Glomerular visceral epithelial cell (primary cell): Measurements from ENCODE around the gene PKP1.

Experiments used
- DNase-seq: peaks from one replicate; pipeline ENCODE4 v3.0.0-alpha.2; 2016; ENCODE audit errors: extremely low spot score

Gene PKP1

DNA sequence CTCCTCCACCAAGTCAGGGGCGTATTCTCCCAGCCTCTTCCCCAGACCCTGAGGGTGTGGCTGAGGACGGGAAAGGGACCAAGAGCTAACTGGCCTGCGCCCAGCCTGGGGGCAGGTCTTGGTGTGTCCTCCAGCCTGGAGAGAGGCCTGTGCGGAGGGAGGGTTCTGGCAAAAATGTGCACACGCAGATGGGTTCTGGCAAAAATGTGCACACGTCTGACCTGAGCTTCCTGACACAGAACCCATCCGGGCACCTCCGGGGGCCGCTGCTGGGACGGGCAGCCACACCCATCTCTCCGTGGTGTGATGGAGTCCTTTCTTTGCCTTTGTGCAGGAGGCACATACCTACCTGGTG, 23.1 kb upstream of the PKP1 start:
- no peak for DNase-seq

DNA sequence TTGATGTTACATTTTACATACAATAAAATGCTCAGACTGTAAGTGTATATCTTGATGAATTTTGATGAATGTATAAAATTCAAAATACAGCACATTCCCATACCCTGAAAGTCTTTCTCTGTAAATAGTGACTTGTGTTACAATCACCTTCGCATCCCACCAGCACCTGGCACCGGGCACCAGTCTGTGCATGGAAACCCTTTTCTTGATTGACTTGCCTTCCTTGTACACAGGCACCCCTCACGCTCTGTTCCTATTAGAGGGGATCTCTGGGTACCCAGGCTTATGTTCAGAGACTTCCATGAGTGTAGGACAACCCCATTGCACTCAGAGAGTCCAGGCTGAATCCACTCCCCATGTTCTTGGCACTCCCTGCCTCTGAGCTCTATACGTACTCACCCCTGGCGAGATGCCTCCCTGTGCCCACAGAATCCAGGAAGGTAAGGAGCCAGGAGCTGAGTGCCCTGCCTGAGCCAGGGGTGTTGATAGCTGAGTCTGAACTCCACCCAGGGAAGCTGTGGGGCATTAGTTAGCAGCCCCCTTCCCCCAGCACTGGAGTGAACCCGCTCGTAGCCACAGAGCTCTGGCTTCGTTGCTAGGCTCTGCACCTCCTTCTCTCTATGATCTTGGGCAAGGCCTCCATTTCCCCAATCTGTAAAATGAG, 22.5 kb upstream of the PKP1 start:
- DNase-seq = no peak

DNA sequence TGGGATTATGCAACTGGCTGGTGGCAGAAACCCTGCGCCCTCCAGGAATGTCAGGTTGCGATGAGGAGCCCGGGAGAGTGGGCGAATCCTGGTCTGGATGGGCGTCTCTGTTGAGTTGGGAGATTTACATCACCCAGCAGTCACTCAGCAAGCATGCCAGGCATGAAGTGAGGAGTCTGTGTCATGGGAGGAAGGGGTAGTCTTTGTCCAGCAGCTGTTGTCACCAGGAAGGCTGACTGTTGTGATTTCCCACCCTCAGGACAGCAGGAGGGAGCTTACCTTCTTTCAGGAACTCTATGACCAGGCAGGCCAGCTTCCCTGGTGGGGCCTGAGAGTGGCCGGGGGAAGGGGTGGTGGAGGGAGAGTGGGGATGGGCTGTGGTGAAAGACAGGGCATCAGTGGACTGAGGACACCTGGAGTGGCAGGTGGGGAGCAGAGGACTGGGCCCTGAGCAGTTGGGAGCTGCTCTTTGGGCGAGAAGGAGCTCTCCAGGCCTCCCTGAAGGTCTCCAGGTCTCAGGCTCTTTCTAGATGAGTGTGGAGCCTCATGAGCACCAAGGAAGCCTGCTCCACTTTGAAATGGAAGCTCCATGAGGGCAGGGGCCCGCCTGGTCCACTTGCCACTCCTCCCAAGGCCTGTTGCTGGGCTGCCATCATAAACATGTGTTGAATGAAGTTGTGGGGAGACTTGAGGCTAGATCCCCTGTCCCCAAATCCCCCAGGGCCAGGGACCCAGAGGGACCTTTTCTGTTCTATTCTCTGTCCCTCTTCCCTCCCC, 21.3 kb upstream of the PKP1 start:
- DNase-seq = no peak

DNA sequence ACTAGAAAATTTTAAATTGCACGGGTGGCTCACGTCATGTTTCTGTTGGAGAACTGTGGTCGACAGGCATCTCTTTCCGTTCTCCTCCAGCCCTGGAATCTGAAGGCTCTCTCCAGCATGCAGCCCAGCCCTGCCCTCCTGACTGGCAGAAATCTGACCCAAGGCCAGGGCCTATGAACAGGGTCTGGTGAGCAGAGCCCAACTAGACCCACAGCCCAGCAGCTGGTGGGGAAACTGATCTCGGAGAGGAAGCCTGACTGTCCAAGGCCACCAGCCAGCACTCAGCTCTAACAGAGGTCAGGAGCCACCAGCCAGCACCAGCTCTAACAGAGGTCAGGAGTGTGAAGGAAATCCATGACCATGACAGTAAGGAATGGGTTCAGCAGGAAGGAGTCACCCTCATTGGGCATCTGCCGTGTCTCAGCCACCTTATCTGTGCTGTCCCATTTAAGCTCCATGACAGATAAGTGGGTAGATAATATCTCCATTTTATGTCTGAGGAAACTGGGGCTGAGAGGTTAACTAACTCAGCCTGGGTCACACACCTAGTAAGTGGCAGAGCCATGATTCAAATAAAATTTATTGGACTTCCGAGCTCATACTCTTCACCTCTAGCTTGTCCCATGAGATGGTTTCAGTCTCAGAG, 20.2 kb upstream of the PKP1 start:
- DNase-seq = no peak

DNA sequence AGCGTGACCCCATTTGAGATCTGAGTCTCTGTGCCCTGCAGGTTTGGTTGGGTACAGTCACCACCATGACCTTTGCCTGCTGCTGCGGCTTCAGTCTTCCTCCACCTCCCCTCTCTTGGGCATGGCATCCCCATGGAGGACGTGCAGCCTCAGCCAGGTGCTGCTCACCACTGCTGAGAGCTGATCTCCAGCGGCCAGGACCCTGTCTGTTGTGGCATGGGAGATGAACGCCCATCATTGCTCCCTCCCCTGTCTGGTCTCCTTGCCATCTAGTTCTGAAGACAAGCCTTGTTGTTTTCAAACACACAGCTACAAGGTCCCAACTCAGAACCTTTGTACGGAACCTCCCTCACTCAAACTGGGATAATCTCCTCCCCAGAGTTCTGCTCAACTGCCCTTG, 19.2 kb upstream of the PKP1 start:
- no peak for DNase-seq

DNA sequence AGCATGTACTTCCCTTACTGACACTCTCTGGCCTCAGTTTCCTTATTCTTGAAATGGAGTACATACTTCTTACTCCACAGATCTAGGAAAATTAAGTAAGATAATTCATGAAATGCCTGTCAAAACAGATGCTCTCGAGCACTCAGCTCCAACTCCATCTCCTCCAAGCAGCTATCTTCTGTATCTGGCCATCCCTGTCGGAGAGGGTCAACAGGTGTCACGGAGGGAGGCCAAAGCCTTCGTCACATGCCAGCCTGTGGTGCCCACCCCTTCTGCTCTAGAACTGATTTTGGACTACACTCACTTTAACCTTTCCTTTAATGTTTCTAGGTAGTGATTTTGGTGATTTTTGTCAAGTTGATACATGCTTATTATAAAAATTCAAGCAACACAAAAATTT, 18.8 kb upstream of the PKP1 start:
- DNase-seq = no peak

DNA sequence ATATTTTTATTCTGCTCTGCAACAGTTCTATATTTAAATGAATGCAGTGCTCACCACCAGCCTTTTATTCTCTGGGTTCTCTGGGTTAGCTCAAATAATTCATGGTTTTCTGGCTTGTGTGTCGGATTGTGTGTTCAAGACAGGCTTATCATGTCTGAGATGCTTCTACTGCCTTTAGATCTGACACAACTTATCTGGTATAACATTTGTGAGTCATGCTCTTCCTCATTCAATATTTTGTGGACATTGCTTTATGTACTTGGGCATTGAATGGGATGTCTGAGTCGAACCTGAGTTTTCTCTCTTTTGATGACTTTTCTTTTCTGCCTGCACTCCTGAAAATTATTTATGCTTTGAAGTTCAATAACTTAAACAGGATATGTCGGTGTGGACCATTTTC, 17.6 kb upstream of the PKP1 start:
- no peak for DNase-seq

DNA sequence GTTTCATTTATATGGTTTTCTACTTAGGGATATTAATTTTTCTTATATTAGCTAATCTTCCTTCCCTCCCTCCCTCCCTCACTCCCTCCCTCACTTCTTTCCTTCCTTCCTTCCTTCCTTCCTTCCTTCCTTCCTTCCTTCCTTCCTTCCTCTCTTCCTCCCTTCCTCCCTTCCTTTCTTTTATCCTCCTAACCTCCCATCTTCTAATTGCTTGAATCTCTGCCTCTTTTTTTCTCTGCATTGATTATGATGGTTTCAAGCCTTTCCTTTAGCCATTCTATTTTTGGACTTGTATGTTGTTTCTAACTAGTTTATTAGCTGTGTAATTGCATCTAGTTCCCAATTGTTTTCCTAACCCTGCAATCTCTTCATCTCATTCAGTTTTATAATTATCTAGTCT, 17.0 kb upstream of the PKP1 start:
- no peak for DNase-seq

DNA sequence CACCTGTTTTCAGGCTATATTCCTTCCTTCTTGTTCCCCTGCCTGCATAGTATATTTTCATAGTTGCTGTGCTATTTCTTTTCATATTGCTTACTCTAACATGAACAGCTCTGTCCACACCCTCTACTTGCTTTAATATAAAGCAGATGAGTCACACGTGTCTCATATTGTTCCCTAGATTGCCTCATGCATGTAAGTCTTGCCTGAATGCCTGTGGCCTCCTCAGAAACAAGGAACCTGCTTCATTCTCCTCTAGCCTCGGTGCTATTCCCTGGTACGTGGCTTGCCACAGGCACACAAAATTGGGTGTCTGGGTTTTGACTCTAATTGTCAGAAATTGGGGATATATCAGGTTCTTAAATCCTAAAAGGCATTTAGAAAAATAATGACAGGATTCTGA, 16.5 kb upstream of the PKP1 start:
- peak; percentile 81 for DNase-seq

DNA sequence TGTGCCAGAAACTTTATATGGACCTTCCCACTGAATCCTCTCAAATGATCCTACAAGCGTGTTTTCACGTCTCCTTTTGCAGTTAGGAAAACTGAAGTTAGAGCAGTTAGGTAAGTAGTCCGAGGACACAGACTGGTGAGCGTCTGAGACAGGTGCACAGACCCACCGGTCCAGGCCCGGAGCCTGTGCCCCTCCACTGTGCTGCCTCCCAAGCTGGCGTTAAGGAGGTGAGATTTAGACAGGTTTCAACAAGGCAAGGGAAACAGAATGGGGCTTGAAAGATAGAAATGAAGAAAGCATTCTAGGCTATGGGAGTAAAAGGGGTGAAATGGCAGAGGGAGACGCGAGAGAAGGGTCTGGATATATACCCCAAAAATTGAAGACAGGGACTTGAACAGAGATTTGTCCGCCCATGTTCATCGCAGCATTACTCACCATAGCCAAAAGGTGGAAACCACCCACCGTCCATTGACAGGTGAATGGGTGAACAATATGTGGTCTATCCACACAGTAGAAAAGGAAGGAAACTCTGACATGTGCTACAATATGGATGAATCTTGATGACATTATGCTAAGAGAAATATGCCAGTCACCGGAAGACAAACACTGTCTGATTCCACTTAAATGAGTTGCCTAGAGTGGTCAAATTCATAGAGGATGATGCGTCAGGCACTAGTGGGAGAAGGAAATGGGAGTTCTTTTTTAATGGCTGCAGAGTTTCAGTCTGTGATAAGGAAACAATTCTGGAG, 15.7 kb upstream of the PKP1 start:
- DNase-seq = peak; percentile 65

DNA sequence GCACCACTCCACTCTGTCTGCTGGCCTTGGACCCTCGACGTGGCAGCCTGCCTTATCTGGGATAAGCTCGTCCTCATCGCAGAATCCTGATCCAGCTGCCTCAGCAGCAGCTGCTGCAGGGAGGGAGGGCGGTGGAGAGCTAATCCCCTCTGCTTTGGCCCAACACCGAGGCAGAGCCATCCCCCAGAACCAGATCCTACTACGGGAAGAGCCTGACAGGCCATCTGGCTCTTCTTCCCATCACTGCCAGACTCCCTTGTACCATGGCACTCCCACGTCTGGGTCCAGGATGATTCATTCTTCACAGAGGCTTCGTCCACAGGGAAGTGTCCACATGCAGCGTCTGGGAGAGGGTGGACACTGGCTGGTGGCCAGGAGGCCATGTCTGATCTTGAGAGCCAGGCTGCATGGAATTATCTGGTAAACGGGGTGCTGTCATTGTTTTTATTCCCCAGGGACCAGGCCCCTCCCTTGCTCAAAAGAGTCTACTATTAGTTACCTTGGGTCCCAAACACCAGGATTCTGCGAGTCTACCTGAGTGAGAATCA, 14.6 kb upstream of the PKP1 start:
- peak; percentile 80 for DNase-seq

DNA sequence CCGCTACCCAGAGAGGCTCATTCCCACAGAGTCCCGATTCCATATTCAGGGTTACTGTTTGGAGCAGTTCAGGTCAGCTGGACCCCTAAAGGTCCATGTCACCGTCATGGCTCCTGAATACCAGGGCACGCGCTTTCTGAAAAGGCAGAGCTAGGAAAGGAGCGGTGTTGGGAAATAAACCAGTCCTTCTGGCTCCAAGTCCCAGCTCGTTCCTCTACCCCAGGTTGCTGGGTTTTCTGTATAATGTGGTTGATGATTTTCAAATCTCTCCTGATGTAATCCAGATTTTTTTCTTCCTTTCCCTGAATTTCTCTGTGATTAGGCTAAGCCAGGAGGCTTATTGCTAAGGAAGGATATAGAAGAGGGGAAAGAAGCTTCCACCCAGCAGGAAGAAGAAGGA, 14.0 kb upstream of the PKP1 start:
- DNase-seq = no peak

DNA sequence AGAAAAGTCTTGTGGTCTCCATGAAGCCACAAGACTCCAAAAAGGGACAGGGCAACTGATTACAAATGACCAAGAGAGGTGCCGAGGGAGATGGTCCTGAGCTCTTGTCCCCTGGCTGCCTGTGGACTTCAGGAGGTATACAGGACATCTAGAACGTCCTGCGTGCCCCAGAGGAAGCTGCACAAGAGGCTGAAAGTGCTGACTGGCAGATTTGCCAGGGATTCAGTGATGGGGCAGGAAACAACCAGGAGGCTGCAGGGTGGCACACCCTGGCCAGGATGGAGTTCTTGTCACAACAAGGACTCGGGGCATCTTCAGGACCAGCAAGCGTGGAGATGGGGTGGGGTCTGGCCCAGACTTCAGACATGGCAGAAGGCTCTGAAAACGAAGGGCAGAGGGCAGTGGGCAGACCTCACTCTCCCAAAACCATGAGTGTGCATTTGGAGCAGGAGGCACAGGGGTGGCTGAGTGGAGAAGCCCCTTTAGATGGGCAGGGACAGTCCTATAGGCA, 13.4 kb upstream of the PKP1 start:
- DNase-seq = no peak

DNA sequence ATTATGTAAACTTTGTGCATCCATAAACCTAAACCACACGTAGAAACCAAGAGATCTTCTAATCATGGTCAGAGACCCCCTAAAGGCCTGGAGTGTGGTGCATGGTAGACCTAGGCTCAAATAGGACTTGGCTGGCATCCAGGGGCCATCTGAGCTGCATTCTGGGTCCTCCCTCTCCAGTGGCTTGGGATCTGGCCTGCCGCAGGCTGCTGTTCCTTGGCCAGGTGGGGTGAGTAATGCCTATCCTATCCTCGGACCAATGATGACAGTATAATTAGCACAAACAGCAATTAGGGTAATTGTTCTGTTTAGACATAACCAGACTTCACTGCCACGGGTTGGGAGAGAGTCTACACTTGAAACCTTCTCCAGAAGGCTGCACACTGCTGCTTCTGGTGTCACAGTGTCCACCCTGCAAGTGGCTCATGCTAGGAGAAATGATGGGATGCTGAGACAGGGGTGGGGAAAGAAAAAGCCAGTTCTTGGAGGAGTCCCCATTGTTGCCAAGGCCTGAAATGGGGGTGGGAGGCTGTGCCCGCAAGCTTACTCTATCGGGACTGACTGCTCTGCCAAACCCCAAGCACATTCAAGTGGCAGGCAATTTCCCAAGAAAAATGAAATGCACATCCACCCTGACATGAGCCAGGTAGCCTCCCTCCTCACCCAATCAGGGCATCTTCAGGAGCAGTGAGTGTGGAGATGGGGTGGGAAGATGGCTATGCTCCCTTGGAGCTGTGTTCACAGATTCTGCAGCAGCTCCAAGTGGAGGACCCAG, 12.5 kb upstream of the PKP1 start:
- no peak for DNase-seq

DNA sequence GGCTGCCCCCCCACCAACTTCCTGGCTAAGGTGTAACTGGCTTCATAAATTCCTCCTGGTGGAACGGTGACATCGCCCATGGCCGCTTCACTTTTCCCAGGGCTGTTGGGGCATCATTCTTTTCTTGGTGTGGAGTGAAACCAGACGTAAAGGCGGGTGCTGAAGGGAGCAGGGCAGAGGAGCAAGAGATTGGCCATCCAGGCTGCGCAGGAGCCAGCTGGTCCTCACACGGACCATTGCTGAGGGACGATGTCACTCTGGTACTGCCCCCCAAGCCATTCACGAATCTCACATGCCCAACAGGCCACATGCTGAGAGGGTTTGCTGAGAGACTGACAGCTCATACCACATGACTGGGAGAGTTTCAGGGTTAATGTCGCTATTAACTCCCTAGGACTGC, 10.5 kb upstream of the PKP1 start:
- no peak for DNase-seq

DNA sequence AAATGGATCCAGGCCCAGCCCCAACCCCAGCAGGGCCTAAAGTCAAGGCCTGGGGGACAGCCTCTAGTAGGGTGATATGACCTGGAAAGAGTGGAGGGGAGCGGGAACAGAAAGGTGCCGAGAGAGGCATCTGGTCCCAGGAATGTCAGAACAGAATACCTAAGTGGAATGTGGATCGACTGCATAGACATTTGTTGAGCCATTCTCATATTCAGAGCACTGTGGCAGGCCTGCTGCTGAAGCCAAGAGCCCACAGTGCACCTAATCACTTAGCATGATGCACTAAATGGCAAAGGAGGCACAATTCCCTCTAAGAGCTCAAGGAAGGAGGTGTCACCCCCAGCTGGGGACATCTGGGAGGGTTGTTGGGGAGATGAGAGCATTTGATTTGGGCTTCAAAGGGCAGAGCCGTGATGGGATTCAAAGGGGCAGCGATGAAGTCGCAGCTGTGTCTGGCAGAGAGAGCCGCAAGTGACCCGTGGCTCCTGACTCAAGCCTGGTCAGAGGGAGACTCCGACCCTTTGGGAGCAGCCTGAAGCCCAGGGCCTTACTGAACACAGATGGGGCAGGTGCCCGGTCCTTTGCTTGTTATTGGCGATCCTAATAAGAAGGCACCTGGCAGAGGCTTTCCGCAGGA, 8.6 kb upstream of the PKP1 start:
- DNase-seq = no peak

DNA sequence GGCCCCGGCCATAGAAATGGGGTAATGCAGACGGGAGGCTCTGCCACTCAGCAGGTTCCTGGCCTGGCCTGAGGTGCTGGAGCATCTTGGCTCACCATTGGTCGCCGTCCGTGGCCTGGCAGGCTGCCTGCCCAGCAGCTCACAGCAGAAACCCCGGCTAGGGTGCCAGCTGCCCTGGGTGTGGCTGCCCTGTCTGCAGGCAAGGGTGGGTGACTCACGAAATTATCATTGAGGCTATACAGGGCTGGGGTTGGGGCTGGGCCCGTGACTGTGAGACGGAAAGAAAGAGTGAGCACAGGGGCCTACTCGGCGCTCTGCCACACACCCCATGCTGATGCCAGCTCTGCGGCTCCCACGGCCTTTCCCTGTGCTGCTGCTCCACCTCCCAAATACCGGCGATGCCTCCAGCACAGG, 8.0 kb upstream of the PKP1 start:
- DNase-seq = peak; percentile 98

DNA sequence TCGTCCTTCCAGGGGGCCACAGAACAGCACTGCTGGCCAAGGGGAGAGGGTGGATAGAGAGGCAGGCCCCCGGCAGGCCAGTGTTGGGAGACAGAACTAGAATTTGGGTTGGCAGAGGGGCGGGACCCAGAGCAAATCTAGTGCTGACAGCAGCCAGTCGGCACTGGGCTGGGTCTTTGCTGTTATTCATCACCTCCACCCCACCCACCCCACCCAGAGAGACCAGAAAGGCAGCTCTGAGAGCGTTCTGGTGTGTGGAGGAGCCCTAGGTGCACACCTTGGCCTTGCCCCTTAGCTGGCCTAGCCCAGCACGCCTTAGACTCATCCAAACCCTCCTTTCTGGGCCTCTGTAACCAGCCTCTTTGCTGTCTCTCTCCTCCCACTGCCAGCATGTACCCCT, 6.4 kb upstream of the PKP1 start:
- no peak for DNase-seq

DNA sequence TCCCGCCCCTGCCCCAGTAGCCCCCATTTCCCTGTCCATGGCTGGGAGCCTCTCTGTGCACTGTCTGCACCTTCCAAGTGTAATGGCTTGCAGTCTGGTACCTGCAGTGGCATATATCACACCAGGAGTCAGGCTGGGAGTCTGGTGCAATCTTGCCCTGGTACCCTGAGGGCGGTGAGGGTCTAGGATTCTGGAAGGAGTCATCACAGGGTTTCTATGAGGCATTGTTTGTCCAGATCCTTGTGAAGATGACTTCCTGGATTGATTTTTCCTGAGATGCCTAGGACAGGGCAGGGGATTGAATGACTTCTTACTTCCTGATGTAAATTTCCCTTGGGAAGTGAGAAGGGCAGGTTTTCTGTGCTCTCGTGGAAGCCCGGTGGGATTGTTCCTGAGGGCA, 5.9 kb upstream of the PKP1 start:
- no peak for DNase-seq

DNA sequence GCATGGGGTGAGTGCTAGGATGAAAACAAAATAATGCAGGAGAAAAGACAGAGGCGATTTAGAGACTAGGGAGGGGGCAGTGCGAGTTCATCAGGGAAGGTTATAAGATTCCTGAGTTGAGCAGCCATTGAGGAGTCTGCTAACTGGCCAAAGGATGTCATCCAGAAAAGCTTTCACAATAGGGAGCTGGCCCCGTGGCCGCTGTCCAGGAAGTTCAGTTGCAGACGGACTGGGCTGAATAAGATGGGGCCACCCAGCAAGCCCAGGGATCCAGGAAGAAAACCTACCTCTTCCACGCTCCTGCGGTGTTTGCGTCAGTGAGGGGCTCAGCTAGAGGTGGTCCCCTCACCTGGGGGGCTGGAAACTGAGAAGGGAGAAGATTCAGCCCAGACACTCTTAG, 4.0 kb upstream of the PKP1 start:
- no peak for DNase-seq

DNA sequence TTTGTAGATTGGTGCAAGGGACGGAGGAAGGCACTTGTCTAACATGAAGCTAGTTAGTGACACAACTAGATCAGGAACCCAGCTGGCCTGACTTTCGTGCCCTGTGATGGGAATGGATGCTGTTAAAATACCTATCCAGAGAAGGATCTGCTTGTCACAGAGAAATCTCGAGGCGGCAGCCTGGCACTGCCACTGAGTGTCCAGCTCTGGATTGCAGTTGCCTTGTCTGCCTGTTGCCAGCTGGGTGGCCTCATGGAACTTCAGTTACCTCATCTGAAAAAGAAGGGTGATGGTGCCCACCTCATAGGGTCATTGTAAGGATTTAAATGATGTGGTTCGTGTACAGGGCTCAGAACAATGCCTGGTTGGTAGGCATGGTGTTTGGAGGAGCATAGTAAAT, 2.4 kb upstream of the PKP1 start:
- DNase-seq = no peak
